HK-2 (cell line): ENCODE measurements around the gene KCTD7.
"Not testable (repeated sequence)": the region's sequence is repeated elsewhere in the genome, so short reads cannot be mapped to it uniquely, and the experiment has no call there.

Experiments
- DNase-seq: peaks from one replicate; pipeline ENCODE4 v3.0.0-alpha.2; 2018; ENCODE audit not compliant: unreplicated experiment

KCTD7 gene

DNA sequence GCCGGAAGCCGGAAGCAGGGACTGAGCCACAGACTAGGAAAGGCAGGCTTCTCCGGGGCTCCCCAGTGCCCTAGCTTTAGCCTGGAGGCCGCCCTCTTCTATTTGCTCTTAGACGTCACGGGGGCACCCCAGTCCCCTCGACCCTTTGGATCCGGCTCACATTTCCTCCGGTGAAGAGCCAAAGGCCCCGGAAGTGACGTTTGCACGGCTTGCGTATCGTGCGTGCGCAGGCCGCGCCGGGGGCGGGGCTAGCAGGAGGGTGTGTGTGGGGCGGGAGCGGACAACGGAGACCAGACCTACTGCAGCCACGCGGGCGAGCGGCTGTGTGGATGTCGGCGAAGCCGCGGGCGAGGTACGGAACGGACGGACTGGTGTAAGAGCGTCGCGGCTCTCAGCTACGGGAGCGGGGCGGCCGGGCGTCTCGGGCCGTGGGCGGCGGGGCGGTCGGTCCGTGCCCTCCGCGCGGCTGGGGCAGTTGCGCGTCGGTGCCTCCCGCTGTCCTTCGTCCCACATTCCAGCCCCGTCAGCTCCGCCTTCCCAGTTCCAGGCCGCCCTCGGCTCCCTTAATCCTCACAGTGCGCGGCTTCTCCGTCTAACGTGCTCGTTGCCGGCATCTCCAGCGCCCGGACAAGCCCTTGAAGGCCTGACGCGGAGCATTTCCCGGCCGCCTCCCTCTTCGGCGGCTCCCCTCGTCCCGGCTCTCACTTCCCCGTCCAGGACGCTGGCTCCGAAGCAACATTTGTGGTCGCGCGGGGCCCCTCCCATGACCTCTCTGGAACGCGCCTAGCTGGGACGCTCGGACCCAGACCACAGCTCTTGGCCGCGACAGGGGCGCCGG, 25.8 kb downstream of the KCTD7 start:
- peak; percentile 98 for DNase-seq

DNA sequence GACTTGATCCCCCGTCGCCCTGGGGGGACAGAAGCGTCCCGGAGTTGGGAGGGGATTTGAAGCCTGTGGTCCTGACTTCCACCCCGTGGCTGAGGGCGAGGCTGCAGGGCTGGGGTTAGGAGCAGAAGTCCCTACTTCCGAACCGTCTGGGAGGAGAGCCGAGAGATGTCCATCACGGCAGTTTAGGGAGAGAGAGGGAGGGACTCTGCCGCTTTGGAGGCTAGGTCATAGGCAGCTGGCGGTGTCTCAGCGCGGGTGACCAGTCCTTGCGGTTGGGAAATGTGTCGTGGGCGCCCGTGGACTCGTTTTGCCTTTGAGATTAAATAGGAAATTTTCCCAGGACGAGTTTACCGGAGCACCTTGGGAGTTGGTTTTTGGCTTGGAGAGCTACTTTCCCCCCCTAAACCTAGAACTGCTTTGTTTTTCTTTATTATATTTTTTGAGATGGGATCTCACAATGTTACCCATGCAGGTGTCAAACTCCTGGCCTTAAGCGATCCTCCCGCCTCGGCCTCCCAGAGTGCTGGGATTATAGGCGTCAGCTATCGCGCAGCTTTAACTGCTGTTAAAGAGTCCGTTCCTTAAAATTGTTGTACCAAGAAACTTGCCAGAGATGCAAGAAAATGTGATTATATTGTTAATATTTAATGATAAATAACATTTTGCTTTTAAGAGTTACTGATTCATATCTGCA, 26.6 kb downstream of the KCTD7 start:
- DNase-seq = peak; percentile 57

DNA sequence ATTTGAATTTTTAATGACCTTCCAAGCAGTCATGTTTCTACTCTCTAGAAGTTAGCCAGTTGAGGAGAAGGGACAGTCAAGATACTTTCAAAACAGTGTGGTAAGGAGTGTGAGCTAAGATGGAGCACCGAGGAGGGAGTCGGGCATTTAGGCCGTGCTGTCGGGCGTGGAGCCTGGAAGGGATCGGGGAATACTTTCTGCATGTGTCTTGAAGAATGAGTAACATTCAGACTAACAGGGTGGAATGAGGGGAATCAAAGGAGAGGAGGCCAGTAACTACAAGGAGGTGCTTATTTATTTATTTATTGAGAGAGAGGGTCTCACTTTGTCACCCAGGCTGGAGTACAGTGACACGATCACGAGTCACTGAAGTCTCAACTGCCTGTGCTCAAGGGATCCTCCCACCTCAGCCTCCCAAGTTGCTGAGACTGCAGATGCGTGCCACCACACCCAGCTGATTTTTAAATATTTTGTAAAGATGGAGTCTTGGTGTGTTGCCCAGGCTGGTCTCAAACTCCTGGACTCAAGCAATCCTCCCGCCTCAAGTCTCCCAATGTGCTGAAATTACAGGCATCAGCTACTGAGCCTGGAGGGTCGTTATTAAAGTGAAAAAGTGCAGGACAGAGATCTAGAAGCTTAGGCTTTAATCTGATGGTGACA, 27.3 kb downstream of the KCTD7 start:
- DNase-seq = peak; percentile 18

DNA sequence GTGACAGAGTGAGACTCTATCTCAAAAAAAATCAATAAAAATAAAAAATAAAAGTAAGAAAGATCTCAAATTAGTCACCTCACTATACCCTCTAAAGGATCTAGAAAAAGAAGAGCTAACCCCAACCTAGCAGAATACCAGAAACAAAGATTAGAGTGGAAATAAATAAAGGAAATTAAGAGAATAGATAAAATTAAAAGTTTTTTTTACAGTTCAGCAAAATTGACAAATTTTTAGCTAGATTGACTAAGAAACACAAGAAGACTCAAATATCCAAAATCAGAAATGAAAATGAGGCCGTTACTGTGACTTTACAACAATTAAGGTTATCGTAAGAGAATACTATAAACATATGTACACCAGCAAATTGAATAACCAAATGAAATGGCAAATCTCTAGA, 29.1 kb downstream of the KCTD7 start:
- no peak for DNase-seq

DNA sequence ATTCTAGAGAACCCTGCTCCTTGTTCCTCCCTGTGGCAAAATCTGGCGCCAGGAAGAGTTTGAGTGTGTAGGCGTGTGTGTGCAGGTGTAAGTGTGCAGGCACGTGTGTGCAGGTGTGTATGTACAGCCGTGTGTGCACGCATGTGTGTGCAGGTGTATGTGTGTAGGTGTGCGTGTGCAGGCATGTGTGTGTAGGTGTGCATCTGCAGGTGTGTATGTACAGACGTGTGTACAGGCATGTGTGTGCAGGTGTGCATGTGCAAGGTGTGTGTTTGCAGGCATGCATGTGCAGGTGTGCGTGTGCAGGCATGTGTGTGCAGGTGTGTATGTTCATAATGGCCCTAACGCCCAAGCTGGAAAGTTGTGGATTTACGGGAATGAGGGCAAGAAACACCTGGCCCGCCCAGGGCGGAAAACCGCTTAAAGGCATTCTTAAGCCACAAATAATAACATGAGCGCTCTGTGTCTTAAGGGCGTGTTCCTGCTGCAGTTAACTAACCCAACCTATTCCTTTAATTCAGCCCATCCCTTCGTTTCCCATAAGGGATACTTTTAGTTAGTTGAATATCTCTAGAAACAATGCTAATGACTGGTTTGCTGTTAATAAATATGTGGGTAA, 34.1 kb downstream of the KCTD7 start:
- DNase-seq = no peak

DNA sequence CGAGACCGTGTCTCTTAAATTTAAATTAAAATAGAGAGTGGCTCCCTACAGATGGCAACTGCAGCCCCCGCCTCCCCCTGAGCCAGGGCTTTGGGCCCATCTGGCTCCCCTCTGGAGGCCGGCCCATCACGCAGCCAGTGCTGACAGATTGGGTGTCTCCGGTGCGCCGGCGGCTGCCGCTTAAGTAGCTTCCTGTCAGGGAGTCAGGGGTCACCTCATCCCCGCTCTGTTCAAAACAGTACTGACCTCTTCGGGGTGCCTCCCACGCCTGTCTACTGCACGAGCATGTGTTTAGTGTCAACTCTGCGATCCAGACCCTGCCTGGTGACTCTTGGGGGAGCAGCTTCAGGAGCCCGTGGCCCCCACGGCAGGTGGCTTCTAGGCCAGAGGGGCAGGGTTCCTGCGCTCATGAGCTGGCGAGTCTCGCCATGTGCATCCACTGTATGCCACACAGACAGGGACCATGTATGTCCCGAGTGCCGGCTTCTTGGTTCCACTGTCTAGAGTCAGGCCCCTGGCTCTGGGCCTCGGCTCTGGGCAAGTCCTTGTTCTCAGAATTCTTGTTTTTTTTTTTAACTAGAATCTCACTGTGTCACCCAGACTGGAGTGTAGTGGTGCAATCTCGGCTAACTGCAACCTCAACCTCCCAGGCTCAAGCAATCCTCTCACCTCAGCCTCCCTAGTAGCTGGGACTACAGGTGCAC, 36.1 kb downstream of the KCTD7 start:
- DNase-seq = no peak

DNA sequence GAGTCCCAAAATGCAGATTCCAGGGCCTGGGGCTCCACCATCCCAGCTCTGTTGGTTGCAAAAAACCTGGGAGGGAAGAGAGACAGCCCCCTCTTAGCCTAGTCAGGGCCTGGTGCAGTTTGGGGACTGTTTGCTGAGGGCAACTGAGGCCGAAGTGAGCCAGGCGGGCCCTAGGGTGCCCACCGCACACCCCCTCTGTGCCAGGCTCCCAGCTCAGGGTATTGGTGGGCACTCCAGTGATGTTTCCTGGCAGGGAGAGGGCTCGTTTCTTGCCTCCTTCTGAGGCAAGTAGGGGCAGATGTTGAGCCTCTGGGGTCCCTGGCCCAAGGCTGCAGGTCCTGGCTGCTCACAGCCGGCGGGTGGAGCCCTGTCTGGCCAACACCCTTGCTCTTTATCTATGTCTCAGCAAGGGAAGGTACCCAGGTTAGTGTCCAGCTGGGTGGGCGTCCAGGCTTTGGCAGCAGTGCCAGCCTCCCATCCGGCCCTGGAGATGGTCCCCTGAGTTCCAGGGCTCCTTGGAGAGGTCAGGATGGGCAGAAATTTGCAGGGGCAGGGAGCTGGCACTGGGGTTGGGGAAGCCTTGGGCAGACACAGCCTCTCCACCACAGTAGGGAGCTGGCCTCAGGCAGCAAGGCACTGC, 37.8 kb downstream of the KCTD7 start:
- no peak for DNase-seq

DNA sequence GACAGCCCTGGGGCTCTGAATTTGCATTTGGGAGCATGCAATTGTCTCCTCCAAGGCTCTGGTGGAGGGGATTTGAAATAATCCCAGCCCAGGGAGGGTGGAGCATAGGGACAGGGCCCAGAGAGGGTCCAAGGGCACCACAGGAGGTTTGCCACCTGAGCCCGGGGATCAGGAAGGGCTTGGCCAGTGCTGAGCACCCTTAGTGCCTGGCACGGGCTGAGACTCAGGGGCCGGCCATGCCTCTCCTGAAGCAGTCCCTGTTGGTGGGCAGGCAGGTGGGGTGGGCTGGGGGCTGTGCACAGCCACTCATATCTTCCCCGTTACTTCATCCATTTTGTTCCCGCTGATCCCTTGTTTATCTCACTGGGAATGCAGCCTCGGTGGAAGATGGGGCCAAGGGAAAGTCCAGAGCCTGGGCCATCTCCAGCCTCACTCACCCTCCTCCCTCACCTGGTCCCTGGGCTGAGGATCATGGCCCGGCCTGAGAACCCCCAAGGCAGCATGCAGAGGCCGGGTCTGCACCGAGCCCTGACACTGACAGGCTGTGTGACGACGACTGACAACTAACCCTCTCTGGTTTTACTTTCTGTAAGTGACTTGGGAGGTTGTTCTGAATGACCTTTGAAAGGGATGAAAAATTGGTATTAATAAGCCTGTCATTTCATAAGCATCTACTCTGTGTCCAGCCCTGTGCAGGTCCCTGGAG, 38.5 kb downstream of the KCTD7 start:
- DNase-seq = no peak

DNA sequence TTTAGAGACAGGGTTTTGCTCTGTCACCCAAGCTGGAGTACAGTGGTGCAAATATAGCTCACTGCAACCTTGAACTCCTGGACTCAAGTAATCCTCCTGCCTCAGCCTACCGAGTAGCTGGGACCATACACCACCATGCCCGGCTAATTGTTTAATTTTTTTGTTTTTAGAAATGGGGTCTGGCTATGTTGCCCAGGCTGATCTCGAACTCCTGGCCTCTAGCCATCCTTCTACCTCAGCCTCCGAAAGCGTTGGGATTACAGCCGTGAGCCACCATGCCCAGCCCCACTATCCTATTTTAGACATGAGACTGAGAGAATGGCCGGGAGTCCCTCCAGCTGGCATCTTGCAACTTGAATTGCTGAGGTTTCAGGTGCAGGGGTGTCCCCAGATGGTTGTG, 39.4 kb downstream of the KCTD7 start:
- DNase-seq = no peak

DNA sequence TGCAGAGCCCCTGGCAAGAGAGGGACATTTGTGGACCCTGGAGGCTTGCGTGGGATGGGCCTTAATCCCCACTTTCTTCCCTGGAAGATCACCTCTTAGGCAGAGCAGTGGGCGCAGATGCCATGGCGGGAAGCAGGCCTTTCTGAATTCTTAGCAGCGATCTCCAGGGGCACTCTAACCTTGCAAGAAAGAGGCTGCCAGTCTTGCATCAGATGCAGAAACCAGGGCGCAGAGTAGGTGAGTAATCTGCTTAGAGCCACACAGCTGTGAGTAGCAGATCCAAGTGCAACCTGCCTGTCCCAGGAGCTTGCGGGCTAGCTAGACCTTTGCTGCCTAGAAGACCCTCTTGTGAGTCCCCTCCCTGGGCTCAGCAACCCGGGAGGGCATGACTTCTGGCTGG, 40.0 kb downstream of the KCTD7 start:
- no peak for DNase-seq

DNA sequence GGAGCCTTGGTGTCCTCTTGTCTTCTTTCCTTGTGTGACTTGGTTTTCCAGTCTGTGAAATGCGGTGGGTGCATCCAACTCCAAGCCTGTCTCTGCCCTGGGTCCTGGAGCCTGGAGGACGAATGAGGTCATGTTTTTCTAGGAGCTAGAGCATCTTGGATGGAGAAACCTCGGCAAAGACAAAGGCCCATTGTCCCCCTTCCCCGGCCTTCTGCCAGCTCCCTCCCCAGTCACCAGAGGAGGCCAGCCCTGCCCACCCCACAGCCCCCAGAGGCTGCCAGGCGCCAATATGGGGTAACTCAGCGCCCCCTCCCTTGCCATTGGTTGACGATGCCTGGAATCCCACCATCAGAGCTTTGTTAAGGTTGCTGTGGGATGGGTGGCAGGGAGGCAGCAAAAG, 40.4 kb downstream of the KCTD7 start:
- DNase-seq = no peak

DNA sequence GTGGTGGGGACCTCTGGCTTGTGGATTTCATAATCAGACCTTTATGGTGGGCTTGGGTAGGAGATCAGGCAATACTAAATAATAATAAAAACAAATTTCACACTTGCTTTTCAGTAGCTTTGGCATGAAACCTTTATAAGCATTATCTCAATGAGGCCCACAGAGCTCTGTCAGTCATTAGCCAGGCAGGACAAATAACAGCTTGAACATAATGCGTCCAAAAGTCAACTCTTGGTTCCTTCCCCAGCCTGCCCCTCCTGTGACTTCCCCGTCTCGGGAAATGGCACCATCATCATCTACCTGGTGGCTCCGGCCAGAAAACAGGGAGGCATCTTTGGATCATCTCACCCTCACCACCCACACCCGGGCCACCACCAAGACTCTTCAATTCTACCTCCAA, 40.8 kb downstream of the KCTD7 start:
- no peak for DNase-seq

DNA sequence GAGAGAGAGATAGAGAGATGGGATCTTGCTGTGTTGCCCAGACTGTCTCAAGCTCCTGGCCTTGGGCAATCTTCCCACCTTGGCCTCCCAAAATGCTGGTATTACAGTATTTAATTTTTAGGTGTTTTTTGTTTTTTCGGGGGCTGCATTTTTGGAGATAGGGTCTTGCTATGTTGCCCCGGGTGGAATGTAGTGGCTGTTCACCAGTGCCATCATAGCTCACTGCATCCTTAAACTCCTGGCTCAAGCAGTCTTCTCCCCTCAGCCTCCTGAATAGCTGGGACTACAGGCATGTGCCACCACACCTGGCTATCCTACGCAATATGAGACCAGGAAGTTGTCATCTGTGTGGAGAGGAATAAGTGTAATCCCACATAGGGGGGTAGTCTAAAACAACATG, 42.4 kb downstream of the KCTD7 start:
- no peak for DNase-seq

DNA sequence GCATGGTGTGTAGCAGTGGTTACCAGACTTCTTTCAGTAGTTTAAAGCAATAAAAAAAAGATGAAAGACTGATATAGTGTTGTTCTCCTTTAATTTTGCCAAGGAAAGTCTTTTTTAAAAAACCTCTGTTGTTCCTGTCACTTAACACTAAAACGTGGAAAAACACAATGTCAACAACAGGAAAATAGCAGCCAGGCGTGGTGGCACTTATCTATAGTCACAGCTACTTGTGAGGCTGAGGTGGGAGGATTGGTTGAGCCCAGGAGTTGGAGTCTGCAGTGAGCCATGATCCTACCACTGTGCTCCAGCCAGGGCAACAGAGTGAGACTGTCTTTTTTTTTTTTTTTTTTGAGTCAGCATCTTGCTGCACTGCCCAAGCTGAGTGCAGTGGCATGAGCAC, 42.8 kb downstream of the KCTD7 start:
- DNase-seq = not testable (repeated sequence)

DNA sequence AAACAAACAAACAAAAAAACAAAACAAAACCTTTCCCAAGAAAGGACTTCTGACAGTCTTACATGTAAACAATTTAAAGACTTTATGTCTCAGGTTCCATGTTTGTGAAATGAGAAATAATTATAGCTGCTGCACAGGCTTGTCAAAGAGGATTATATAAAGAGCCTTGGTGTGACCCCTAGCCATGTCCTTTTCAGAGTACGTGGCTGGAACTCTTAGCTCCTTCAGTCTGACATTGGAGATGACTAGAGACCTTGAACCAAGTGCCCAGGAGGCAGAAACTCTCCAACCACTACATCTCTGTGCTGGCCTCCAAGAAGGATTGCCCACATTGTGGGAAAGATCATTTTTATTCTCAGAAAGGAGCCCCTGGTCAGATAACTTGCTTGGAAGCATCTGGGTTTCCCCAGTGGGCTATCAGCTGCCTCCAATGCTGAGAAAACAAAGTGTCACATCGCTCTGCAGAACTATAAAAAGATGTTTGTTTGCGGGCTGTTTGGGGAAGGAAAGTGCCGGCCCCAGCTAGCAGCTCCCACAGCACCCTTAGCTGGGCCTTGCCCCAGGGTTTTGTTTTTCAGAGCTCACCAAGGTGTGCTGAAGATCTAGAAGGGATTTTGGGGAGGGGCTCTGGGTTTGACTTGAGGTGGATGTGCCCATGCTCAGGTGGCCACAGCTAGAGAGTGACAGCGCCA, 43.9 kb downstream of the KCTD7 start:
- DNase-seq = not testable (repeated sequence)

DNA sequence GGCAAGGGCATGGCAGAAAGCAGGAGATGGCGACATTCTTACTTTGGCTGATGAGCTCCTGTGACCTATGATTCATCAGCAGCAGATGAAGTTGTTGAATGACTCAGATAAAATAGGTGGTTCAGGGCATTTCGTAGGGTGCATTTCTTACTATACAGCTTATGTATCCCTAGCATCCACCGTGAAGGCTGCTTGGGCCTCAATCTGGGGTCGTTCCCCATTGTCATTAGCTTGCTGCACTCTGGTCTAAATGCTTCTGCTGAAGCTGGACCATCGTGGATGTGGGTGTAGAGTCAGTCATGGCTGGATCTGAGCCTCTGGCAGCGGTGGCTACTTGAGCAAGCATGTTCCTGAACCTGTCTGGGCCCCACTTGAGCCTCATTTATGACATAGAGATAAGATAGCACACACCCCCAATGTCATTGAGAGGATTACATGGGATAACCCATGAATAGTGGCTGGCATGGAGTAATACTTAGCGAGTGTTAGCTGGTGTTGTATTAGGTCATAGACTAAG, 44.5 kb downstream of the KCTD7 start:
- not testable (repeated sequence) for DNase-seq

DNA sequence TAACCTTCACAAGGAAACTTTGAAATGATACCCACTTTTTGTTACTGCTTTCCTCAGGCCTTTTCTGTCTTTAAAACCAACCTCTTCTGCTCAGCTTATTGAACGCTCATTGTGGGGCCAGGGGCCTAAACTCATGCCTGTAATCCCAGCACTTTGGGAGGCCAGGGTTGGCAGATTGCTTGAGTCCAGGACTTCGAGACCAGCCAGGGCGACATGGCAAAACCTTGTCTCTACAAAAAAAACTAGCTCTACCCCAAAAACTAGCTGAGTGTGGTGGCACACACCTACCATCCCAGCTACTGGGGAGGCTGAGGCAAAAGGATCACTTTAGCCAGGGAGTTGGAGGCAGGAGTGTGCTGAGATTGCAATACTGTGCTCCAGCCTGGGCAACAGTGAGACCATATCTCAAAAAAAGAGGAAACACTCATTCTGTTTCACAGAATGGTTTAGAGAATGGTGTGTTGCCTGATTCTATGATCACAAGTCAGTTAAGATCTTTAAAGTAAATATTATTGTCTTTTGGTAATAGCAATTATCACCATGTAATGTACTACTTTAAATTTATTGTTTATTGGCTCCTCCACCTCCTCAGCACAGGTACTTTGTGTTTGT, 51.1 kb downstream of the KCTD7 start:
- DNase-seq = no peak

DNA sequence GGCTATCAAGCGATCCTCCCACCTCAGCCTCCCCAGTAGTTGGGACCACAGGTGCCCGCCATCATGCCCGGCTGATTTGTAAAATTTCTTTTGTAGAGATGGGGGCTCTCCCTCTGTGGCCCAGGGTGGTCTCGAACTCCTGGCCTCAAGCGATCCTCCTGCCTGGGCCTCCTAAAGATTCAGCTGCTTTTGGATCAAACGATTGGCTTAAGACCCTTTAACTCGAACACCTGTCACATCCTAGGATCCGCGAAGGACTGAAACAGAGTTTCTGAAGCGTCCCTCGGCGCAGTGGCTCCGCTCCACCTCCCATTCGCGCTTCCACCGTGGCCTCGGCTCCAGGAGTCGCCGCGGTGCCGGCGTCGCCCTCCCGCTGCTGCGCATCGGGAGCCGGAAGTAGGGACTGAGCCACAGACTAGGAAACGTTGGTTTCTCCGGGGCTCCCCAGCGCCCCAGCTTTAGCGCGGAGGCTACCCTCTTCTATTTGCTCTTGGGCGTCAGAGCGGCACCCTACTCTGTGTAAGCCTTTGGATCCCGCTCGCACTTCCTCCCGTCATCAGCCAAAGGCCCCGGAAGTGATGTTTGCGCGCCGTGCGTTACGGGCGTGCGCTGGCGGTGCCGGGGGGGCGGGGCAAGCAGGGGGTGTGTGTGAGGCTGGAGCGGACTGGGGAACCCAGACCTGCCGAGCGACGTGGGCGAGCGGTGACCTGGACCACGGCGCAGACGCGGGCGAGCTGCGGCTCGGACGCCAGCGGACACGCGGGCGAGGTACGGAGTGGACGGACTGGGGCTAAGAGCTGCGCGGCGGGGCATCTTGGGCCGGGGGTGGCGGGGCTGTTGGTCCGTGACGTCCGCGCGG, 53.0 kb downstream of the KCTD7 start:
- peak; percentile 96 for DNase-seq
